ENCODE data around the gene GRHL1. TPM values are rescaled to one million over a fixed set of nuclear protein-coding genes. Genes with fewer than 3 reads are reported as not detected.

The GRHL1 gene, protein sequence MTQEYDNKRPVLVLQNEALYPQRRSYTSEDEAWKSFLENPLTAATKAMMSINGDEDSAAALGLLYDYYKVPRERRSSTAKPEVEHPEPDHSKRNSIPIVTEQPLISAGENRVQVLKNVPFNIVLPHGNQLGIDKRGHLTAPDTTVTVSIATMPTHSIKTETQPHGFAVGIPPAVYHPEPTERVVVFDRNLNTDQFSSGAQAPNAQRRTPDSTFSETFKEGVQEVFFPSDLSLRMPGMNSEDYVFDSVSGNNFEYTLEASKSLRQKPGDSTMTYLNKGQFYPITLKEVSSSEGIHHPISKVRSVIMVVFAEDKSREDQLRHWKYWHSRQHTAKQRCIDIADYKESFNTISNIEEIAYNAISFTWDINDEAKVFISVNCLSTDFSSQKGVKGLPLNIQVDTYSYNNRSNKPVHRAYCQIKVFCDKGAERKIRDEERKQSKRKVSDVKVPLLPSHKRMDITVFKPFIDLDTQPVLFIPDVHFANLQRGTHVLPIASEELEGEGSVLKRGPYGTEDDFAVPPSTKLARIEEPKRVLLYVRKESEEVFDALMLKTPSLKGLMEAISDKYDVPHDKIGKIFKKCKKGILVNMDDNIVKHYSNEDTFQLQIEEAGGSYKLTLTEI
- total RNA-seq: 0.54 and 0.78 TPM in 2 replicates

DNA sequence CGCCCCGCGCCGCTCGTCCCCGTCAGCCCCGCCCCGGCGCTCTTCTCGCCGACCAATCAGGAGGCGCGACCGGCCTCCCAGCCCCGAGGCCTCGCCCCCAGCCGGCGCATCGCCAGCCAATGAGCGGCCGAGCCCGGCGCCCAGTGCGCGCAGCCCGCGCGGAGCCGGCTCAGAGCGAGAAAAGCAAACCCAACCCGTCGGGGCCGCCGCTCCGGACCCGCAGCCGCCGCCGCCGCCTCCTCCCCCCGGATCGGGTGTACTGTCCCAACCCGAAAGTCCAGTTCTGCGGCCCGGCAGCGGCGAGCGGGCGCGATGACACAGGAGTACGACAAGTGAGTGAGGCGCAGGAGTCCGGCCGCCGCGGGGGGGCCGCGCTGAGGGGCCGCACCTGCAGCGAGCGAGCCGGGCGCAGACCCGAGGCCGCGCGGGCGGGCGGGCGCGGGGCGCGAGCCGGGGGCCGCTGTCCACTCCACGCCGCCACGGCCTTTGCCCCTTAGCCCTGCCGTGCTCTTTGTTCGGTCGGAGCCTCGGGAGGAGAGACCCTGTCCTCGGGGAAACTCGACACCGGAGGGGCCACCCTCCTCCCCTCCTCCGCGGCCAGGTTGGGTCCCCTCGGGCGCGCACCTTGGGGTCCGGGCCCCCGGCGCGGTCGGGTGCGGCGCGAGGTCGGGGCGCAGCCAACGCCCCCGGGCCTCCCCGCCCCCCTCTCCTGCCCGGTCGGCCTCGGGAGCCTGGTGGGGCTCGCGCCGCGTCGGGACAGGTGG is at the start of gene GRHL1:
Gene GRHL1 (plus strand): TSS at position 172 of the 764 bp plus-strand sequence. CDS start 141 bp downstream, at position 313.

DNA sequence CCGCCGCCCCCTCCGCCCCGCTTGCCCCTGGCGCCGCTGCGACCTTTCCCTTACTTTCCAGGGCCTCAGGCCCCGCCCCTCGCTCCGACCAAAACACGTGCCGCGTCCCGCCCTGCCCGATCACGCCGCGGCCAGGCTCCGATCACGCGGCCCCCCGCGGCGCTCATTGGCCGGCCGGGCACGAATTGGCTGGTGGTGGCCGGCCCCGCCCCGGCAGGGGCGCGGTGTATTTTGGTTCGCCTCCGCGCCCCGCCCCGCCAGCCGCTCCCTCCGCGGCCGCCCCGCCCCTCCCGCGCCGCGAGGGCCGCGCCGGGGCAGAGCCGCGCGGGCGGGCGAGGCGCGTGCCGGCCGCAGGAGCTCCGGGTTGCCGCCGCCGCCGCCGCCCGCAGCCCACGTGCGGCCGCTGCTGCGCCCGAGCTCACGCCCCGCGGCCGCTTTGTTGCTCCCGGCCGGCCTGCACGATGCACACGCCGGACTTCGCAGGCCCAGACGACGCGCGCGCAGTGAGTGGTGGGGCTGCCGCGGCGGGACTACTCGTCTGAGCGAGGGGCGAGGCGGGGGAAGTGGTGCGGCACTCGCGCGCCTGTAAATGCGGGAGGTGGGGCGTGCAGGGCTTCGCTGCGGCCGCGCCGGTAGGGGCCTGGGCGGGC is 91.9 kb downstream of the GRHL1 start, which contains the start of gene KLF11:
Gene KLF11 (plus strand): TSS at position 295 of the 650 bp plus-strand sequence. CDS start 167 bp downstream, at position 462.

Other genes with a start within 250 kb of the GRHL1 start
- 35.2 and 41.7 TPM in 2 replicates for gene TAF1B, start 108.2 kb upstream of the GRHL1 start, total RNA-seq
- 5.4 and 7.7 TPM in 2 replicates for gene KLF11, start 91.9 kb downstream of the GRHL1 start, total RNA-seq
- 5.0 and 8.3 TPM in 2 replicates for gene CYS1, start 128.7 kb downstream of the GRHL1 start, total RNA-seq
- gene RRM2, start 171.0 kb downstream of the GRHL1 start, total RNA-seq: 20.0 and 32.1 TPM in 2 replicates

Data from articular chondrocyte of knee joint (primary cell).